Fibroblast of lung (primary cell): ENCODE results near the gene RASA3.

ENCODE experiments used
- EZH2 ChIP-seq: IDR thresholded peaks from 2 replicates; pipeline ENCODE4 v1.5.1; 2012; ENCODE audit warnings: low read length, control low read depth, mild to moderate bottlenecking; ENCODE audit errors: missing control alignments
- TF ChIP-seq, protein P1 (sequence below), 2 donors: IDR thresholded peaks in 1 of 2; conservative IDR thresholded peaks in 1 of 2; 1 replicate in 1 of 2; 2 replicates in 1 of 2; pipeline ENCODE4 v1.5.1; 2011 to 2012; ENCODE audit warnings: low read length in 2 of 2, control low read depth in 1 of 2, inconsistent platforms in 1 of 2, low read depth in 1 of 2, mild to moderate bottlenecking in 1 of 2

DNA sequence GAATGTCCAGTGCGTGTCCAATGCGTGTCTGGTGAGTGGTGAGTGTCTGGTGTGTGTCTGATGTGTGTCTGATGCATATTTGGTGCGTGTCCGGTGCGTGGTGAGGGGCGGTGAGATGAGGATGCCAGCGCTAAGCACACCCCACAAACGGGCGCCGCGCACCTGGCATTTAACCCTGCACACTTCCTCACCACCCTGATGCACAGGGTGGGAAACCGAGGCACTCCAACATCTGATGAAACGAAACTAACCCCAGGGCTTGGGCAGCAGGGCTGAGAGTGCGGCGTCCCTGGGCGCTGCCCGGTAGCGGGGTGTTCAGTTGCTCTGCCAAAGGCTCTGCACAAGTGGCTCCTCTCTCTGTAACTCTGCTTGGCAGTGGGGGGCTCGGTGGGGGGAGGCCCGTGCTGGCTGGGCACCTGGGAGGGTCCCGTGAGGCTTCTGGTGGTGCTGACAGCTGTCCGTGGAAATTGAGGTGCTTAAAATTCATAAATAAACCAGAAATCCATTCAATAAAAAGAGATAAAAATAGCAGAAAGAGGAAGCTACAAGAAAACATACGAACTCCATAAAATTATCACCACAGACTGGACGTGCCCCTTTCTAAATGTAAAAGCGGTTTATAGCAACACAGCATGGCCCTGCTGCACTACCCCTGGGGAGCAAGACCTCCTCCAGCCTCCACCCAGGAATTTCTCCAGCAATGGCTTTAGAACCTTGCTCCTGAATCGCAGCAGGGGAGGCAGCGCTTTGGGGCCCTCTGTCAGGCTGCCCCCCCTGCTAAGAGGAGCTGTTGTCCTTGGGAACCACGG is 76.0 kb downstream of the RASA3 start:
- TF ChIP-seq, protein P1, sequence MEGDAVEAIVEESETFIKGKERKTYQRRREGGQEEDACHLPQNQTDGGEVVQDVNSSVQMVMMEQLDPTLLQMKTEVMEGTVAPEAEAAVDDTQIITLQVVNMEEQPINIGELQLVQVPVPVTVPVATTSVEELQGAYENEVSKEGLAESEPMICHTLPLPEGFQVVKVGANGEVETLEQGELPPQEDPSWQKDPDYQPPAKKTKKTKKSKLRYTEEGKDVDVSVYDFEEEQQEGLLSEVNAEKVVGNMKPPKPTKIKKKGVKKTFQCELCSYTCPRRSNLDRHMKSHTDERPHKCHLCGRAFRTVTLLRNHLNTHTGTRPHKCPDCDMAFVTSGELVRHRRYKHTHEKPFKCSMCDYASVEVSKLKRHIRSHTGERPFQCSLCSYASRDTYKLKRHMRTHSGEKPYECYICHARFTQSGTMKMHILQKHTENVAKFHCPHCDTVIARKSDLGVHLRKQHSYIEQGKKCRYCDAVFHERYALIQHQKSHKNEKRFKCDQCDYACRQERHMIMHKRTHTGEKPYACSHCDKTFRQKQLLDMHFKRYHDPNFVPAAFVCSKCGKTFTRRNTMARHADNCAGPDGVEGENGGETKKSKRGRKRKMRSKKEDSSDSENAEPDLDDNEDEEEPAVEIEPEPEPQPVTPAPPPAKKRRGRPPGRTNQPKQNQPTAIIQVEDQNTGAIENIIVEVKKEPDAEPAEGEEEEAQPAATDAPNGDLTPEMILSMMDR (conservative IDR thresholded peaks at IDR 0.05 in 1 of 2, IDR thresholded peaks at IDR 0.05 in 1 of 2; ENCODE audit: low read depth in 1 of 2, low read length in 2 of 2): no peak
- no peak for TF ChIP-seq EZH2
